GM20431 (cell line): ENCODE measurements around the gene XPNPEP3.

ENCODE experiments used
- in situ Hi-C: fragments of 300-500 bp; cut with MseI, MboI; formaldehyde crosslinking; loops from one replicate; pipeline ENCODE4 v1.15.0; 2020; ENCODE audit warnings: low sequenced_read_pairs; ENCODE audit not compliant: unreplicated experiment

XPNPEP3 gene

DNA sequence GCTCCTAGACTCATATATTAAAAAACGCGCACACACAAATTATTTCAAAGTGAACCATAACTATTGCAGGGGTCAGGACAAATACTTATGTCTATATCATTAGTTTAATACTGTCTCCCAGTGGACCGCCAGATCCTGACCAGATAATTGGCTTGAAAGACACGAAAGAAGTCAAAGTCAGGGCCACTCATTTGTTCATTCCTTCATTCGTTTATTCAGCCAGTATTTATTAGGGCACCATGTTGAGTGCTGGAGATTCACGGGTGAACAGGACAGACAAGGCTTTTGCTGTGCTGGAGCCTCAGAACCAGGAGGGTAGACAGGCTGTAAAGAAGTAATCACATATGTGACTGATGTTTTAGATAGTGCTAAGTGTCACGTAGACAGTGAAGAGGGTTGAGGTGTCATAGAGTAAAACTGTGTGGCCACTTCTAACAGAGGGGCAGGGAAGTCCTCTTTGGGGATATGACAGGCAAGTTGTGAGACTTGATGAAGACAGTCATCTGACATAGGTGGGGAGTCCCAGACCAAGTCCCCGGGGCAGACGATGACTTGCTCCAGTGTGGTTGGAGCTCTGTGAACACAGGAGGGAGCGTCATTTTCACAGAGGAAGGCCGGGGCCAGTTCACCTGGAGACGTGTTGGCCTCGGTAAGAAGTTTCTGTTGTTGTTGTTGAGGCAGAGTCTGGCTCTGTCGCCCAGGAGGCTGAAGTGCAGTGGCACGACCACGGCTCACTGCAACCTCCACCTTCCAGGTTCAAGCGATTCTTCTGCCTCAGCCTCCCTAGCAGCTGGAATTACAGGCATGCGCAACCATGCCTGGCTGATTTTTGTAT, 120.1 kb downstream of the XPNPEP3 start:
- in situ Hi-C loops, result no loop called here

- in situ Hi-C loops, result no loop called here
These were observed 122.2 kb downstream of the XPNPEP3 start for GRCh38 chr22:40979198-40979597.

- in situ Hi-C loops, result no loop called here
These were observed 122.9 kb downstream of the XPNPEP3 start for GRCh38 chr22:40979871-40980270.
